OCI-LY3 (cell line): Measurements from ENCODE around the gene SLPI.

Source experiments
- CTCF ChIP-seq: fragments of 200-600, 300-600 bp; sonication (generic); IDR thresholded peaks from 2 replicates; pipeline ENCODE4 v1.5.1; 2014; ENCODE audit warnings: antibody characterized with exemption, low read length, low read depth
- EZH2phosphoT487 ChIP-seq: fragments of 200-600 bp; shearing (Covaris generic); IDR thresholded peaks from 2 replicates; pipeline ENCODE4 v1.6.1; 2018; ENCODE audit warnings: antibody characterized with exemption, mixed run types, low read depth

DNA sequence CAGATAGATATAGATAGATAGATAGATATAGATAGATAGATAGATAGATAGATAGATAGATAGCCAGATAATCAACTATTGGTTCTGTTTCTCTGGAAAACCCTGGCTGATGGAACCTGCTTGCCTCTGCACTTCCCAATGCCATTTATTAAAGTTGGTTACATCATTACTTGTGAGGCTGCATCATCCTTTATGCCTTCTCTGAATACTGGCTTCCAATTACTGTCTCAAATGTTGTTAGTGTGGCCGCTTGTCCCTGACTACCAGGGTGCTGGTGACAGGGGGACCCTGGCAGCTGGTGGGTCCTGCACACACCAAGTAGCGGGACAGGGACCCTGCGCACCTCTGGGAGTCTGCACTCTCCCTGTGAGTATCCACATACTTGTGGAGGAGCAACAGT lies 3.9 kb upstream of the SLPI start:
- TF ChIP-seq CTCF: no peak
- TF ChIP-seq EZH2phosphoT487: no peak
